ENCODE data around the gene GTF2IRD1.

The GTF2IRD1 gene

DNA sequence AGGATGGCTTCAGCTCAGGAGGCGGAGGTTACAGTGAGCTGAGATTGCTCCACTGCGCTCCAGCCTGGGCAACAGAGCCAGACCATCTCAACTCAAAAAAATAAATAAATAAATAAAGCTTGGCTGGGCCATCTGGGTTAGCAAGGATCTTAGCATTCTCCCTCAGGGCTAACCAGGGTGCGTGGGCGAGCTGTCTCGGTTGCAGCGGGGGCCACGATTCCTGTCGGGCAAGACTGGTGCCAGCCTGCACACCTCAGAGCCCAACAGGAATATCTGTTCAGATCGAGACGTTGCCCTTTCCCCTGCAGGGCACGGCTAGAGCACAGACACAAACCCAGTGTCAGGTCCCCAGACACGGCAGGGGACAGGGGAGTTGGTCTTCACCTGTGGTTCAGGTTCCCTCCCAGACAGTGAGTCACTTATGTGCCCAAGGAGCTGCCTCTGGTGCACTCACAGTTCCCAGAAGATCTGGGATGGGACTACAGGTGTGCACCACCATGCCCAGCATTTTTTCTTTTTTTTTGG is 128.3 kb downstream of the GTF2IRD1 start:
- H3K4me3 Mint-ChIP-seq = no peak overlapping the region
- no peaks in the 10 kb centered on the region for H3K36me3 Mint-ChIP-seq (ENCODE audit: low read depth)
- H3K9me3 Mint-ChIP-seq = no peaks in the 10 kb centered on the region
- no peak overlapping the region for H3K27ac Mint-ChIP-seq
- no peaks in the 10 kb centered on the region for H3K4me1 Mint-ChIP-seq (ENCODE audit: low read depth)
- H3K27me3 Mint-ChIP-seq (ENCODE audit: low read depth) = no peaks in the 10 kb centered on the region

DNA sequence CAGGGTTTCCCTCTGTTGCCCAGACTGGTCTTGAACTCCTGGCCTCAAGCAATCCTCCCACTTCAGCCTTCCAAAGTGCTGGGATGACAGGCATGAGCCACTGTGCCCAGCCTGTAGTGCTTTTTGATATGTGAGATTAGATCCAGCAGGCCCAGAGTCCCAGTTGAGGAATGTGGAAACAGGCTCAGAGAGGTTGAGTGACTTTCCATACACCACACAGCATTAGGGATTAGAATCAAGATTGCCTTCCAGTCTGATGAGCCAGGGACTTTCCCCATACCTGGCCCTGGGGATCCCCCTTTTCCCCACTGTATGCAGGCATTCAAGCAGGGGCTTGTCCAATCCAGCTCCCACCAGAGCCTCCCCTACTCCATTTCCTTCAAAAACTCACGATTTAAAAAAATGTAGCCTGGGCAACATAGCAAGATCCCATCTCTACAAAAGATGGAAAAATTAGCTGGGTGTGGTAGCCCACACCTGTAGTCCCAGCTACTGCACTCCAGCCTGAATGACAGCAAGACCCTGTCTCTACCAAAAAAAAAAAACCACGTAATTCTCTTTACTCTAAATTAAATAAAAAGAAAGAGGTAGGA is 128.8 kb downstream of the GTF2IRD1 start:
- Mint-ChIP-seq H3K27ac (no peak overlapping the region), H3K4me1 (ENCODE audit: low read depth) (no peaks in the 10 kb centered on the region), H3K9me3 (no peaks in the 10 kb centered on the region), H3K36me3 (ENCODE audit: low read depth) (no peaks in the 10 kb centered on the region), H3K27me3 (ENCODE audit: low read depth) (no peaks in the 10 kb centered on the region), H3K4me3 (no peak overlapping the region)

DNA sequence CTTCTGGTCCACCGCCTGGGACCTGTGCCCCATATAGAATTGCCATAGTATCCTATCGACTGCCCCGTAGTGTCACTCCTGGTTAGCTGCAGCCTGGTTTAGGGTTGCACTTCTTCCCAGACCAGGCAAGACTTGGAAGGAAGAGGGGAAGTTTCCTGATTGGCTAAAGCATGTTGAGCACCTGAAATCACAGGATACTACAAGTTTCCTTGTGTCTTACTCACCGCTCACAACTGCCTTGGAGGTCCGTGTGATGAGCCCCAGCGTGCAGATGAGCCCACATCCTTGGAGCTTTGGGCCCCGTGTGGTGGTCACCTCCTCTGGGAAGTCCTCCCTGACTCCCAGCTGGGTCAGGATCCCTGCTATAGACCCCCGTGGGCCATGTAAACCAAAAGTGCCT is 129.9 kb downstream of the GTF2IRD1 start:
- Mint-ChIP-seq H3K9me3 (no peaks in the 10 kb centered on the region), H3K36me3 (ENCODE audit: low read depth) (no peaks in the 10 kb centered on the region), H3K27ac (no peak overlapping the region), H3K4me3 (no peak overlapping the region), H3K27me3 (ENCODE audit: low read depth) (no peaks in the 10 kb centered on the region), H3K4me1 (ENCODE audit: low read depth) (no peaks in the 10 kb centered on the region)

DNA sequence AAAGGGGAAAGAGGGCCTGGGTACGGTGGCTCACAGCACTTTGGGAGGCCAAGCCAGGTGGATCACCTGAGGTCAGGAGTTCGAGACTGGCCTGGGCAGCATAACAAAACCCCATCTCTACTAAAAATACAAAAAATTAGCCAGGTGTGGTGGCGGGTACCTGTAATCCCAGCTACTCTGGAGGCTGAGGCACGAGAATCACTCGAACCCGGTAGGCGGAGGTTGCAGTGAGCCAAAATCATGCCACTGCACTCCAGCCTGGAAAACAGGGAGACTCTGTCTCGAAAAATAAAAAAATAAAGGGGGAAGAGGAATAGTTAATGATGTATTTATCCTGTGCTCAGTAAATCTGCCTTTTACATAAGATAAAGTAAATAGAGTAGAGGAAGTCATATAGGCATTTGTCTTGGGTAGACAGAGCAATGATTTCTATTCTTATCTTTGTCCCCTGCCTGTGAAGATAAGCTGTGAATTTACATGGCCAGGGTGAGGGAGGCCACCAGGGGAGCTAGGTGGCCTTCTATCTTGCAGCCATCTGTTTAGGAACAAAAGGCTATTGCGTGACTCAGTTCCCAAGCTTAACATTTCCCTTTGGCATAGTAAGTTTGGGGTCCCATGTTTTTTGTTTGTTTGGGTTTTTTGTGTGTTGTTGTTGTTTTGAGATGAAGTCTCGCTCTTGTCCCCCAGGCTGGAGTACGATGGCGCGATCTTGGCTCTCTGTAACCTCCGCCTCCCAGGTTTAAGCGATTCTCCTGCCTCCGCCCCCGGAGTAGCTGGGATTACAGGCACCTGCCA is 130.7 kb downstream of the GTF2IRD1 start:
- no peaks in the 10 kb centered on the region for H3K36me3 Mint-ChIP-seq (ENCODE audit: low read depth)
- no peaks in the 10 kb centered on the region for H3K9me3 Mint-ChIP-seq
- H3K4me3 Mint-ChIP-seq = no peak overlapping the region
- no peaks in the 10 kb centered on the region for H3K27me3 Mint-ChIP-seq (ENCODE audit: low read depth)
- H3K27ac Mint-ChIP-seq = no peak overlapping the region
- H3K4me1 Mint-ChIP-seq (ENCODE audit: low read depth) = no peaks in the 10 kb centered on the region

DNA sequence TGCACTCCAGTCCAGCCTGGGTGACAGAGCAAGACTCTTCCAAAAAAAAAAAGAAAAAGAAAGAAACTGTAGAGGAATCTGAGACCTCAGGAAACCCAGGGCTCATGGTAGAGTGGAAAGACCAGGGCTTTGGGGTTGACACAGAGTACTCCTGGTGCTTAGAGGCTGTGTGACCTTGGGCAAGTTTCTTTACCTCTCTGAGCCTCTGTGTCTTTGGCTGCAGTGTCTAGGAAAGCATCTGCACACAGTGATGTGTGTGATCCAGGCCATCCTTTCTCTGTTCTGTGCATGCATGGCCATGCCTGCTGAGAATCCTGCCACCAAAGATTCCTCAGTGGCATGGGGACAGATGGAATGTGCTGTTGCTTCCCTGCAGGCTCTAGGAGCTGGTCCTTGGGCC is 132.1 kb downstream of the GTF2IRD1 start:
- no peak overlapping the region for H3K27ac Mint-ChIP-seq

GRCh38 chr7:74586258-74587175 is 132.8 kb downstream of the GTF2IRD1 start:
- no peaks in the 10 kb centered on the region for H3K9me3 Mint-ChIP-seq
- H3K36me3 Mint-ChIP-seq (ENCODE audit: low read depth) = no peaks in the 10 kb centered on the region
- no peak overlapping the region for H3K27ac Mint-ChIP-seq
- no peaks in the 10 kb centered on the region for H3K27me3 Mint-ChIP-seq (ENCODE audit: low read depth)
- no peaks in the 10 kb centered on the region for H3K4me1 Mint-ChIP-seq (ENCODE audit: low read depth)
- H3K4me3 Mint-ChIP-seq = no peak overlapping the region

More for the DNA sequence above, 132.1 kb downstream of the GTF2IRD1 start:
- Mint-ChIP-seq H3K9me3 (no peaks in the 10 kb centered on the region), H3K36me3 (ENCODE audit: low read depth) (no peaks in the 10 kb centered on the region), H3K4me3 (no peak overlapping the region), H3K27me3 (ENCODE audit: low read depth) (no peaks in the 10 kb centered on the region), H3K4me1 (ENCODE audit: low read depth) (no peaks in the 10 kb centered on the region)

- H3K4me3 Mint-ChIP-seq = no peak overlapping the region
- no peaks in the 10 kb centered on the region for H3K36me3 Mint-ChIP-seq (ENCODE audit: low read depth)
- H3K4me1 Mint-ChIP-seq (ENCODE audit: low read depth) = no peaks in the 10 kb centered on the region
- H3K9me3 Mint-ChIP-seq = no peaks in the 10 kb centered on the region
- no peak overlapping the region for H3K27ac Mint-ChIP-seq
- no peaks in the 10 kb centered on the region for H3K27me3 Mint-ChIP-seq (ENCODE audit: low read depth)
These were observed 133.9 kb downstream of the GTF2IRD1 start for GRCh38 chr7:74587435-74588126.

DNA sequence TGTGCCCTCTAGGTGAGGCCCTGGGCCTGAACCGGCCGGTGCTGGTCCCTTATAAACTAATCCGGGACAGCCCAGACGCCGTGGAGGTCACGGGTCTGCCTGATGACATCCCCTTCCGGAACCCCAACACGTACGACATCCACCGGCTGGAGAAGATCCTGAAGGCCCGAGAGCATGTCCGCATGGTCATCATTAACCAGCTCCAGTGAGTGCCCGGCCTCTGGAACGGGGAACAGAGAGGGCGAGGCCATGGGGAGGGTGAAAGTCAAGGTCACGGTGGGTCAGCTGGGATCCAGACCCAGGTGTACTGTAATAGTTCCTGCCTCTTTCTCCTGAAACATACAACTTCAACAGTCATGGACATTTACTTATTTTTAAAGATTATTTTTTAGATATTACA is 137.1 kb downstream of the GTF2IRD1 start:
- no peaks in the 10 kb centered on the region for H3K27me3 Mint-ChIP-seq (ENCODE audit: low read depth)
- no peak overlapping the region for H3K27ac Mint-ChIP-seq

GRCh38 chr7:74598558-74598957 is 144.9 kb downstream of the GTF2IRD1 start:
- Mint-ChIP-seq H3K27me3 (ENCODE audit: low read depth) (no peaks in the 10 kb centered on the region), H3K4me3 (no peak overlapping the region), H3K36me3 (ENCODE audit: low read depth) (no peaks in the 10 kb centered on the region), H3K4me1 (ENCODE audit: low read depth) (peaks cover 2% of the 10 kb centered on the region), H3K27ac (no peak overlapping the region), H3K9me3 (no peaks in the 10 kb centered on the region)

More for the DNA sequence above, 137.1 kb downstream of the GTF2IRD1 start:
- no peak overlapping the region for H3K4me3 Mint-ChIP-seq
- no peaks in the 10 kb centered on the region for H3K36me3 Mint-ChIP-seq (ENCODE audit: low read depth)
- H3K4me1 Mint-ChIP-seq (ENCODE audit: low read depth) = no peaks in the 10 kb centered on the region
- no peaks in the 10 kb centered on the region for H3K9me3 Mint-ChIP-seq

GRCh38 chr7:74599244-74599643 is 145.5 kb downstream of the GTF2IRD1 start:
- no peak overlapping the region for H3K4me3 Mint-ChIP-seq
- H3K4me1 Mint-ChIP-seq (ENCODE audit: low read depth) = peaks cover 2% of the 10 kb centered on the region
- H3K27me3 Mint-ChIP-seq (ENCODE audit: low read depth) = no peaks in the 10 kb centered on the region
- no peak overlapping the region for H3K27ac Mint-ChIP-seq
- no peaks in the 10 kb centered on the region for H3K9me3 Mint-ChIP-seq
- no peaks in the 10 kb centered on the region for H3K36me3 Mint-ChIP-seq (ENCODE audit: low read depth)

GRCh38 chr7:74604326-74605020 is 150.8 kb downstream of the GTF2IRD1 start:
- no peaks in the 10 kb centered on the region for H3K9me3 Mint-ChIP-seq
- peaks cover 8% of the 10 kb centered on the region for H3K27me3 Mint-ChIP-seq (ENCODE audit: low read depth)
- no peaks in the 10 kb centered on the region for H3K36me3 Mint-ChIP-seq (ENCODE audit: low read depth)
- peak overlapping the region; percentile 24 for H3K4me3 Mint-ChIP-seq
- H3K27ac Mint-ChIP-seq = no peak overlapping the region
- H3K4me1 Mint-ChIP-seq (ENCODE audit: low read depth) = peaks cover 9% of the 10 kb centered on the region

DNA sequence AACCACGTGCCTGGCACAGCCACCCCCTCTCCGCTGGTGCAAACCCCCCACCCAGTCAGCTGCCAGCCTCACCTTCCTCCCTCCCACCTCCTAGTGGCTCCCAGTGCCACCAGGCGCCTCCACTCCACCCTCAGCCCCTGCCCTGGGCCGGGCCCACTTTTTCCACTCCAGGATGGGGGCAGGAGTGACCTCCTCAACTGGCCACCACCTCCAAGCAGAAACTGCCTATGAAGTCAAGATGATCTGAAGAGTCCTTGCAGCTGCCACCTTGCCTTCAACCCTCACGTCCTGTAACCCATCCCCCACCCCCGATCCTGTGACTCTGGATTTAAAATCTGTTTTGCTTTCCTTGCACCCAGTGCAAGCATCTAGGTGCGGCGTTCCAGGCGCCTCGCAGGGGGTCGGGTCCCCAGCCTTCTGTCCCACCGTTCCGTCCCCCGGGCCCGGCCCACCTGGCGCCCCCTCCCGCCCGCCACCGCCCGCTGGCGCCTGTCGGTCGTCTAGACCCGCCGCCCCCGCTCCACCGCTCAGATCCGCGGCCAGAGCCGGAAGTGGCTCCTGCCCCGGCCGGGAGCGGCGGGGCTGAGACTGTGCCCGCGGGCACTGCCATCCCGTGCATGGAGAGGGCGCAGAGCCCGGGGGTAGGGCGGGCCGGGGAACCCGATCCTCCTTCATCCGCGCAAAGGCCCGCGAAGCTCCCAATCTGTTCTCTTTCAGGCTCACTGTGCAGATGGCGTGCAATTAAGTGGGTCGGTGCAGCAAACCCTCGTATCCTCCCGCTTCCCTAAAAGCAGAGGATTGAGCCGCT is 152.6 kb downstream of the GTF2IRD1 start:
- peaks cover 11% of the 10 kb centered on the region for H3K27me3 Mint-ChIP-seq (ENCODE audit: low read depth)
- no peak overlapping the region for H3K27ac Mint-ChIP-seq
- H3K36me3 Mint-ChIP-seq (ENCODE audit: low read depth) = no peaks in the 10 kb centered on the region
- peaks cover 9% of the 10 kb centered on the region for H3K4me1 Mint-ChIP-seq (ENCODE audit: low read depth)
- peak overlapping the region; percentile 46 for H3K4me3 Mint-ChIP-seq
- no peaks in the 10 kb centered on the region for H3K9me3 Mint-ChIP-seq

GRCh38 chr7:74606909-74607510 is 153.3 kb downstream of the GTF2IRD1 start:
- H3K27ac Mint-ChIP-seq = no peak overlapping the region
- H3K4me1 Mint-ChIP-seq (ENCODE audit: low read depth) = peaks cover 9% of the 10 kb centered on the region
- peaks cover 11% of the 10 kb centered on the region for H3K27me3 Mint-ChIP-seq (ENCODE audit: low read depth)

More at GRCh38 chr7:74606909-74607510, 153.3 kb downstream of the GTF2IRD1 start:
- Mint-ChIP-seq H3K9me3 (no peaks in the 10 kb centered on the region), H3K36me3 (ENCODE audit: low read depth) (no peaks in the 10 kb centered on the region), H3K4me3 (peak overlapping the region; percentile 28)

Measured in T-helper 1 cell treated with Interleukin-12 subunit alpha and Interleukin-12 subunit beta and Interleukin-4 antibody, amounts not matched to agents 30 μg/mL and 1 μg/mL, for 36 hours (primary cell).